ENCODE data around the gene PARK7.

PARK7 gene

DNA sequence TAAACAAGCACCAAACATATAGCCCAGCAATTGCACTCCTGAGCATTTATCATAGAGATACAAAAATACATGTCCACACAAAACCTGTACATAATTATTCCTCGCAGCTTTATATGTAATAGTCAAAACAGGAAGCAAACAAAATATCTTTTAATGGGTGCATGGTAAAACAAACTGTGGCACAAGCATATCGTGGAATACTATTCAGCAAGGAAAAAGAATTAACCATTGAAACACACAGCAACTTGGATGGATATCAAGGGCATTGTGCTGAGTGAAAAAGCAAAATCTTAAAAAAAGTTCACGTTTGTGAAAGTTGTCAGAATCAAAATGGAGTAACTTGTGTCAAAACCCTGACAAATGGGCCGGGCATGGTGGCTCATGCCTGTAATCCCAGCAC lies 33.3 kb upstream of the PARK7 start:
- H3K9ac ChIP-seq (ENCODE audit: low read depth in 1 of 2, low read length in 2 of 2): no peak overlapping the region

DNA sequence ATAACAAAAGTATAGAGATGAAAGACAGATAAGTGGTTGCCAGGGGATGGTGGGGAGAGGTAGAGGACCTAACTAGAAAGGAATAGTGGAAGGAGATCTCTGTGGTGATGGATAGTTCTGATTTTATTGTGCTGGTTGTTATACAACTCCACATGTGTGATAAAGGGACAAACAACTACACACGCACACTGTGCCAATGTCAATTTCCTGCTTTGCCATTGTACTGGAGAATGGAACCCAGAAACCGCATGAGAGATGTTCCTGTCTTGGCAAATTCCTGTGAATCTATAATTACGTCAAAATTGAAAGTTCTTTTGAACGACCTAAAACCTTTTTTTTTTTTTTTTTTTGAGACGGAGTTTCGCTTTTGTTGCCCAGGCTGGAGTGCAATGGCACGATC lies 31.9 kb upstream of the PARK7 start:
- Histone ChIP-seq H3K4me3 (ENCODE audit: low read length in 2 of 2) (no peak overlapping the region), H3K27ac (ENCODE audit: low read depth in 2 of 2, low read length in 2 of 2) (no peak overlapping the region), H3K9ac (ENCODE audit: low read depth in 1 of 2, low read length in 2 of 2) (no peak overlapping the region), H3K9me3 (ENCODE audit: control insufficient read depth in 2 of 2, low read length in 2 of 2) (no peaks in the 10 kb centered on the region), H3K27me3 (ENCODE audit: control insufficient read depth in 2 of 2, insufficient read depth in 2 of 2, low read length in 2 of 2) (peaks cover 0 to 2% of the 10 kb centered on the region in 2 donors), H3K4me1 (ENCODE audit: control insufficient read depth in 2 of 2, insufficient read depth in 2 of 2, low read length in 2 of 2) (no peaks in the 10 kb centered on the region), H3K36me3 (ENCODE audit: control insufficient read depth in 2 of 2, insufficient read depth in 2 of 2, low read length in 2 of 2) (no peaks in the 10 kb centered on the region)

More for the DNA sequence above, 33.3 kb upstream of the PARK7 start:
- peaks cover 0 to 2% of the 10 kb centered on the region in 2 donors for H3K27me3 ChIP-seq (ENCODE audit: control insufficient read depth in 2 of 2, insufficient read depth in 2 of 2, low read length in 2 of 2)
- no peaks in the 10 kb centered on the region for H3K9me3 ChIP-seq (ENCODE audit: control insufficient read depth in 2 of 2, low read length in 2 of 2)
- no peak overlapping the region for H3K4me3 ChIP-seq (ENCODE audit: low read length in 2 of 2)
- H3K27ac ChIP-seq (ENCODE audit: low read depth in 2 of 2, low read length in 2 of 2): no peak overlapping the region
- no peaks in the 10 kb centered on the region for H3K36me3 ChIP-seq (ENCODE audit: control insufficient read depth in 2 of 2, insufficient read depth in 2 of 2, low read length in 2 of 2)
- no peaks in the 10 kb centered on the region for H3K4me1 ChIP-seq (ENCODE audit: control insufficient read depth in 2 of 2, insufficient read depth in 2 of 2, low read length in 2 of 2)

DNA sequence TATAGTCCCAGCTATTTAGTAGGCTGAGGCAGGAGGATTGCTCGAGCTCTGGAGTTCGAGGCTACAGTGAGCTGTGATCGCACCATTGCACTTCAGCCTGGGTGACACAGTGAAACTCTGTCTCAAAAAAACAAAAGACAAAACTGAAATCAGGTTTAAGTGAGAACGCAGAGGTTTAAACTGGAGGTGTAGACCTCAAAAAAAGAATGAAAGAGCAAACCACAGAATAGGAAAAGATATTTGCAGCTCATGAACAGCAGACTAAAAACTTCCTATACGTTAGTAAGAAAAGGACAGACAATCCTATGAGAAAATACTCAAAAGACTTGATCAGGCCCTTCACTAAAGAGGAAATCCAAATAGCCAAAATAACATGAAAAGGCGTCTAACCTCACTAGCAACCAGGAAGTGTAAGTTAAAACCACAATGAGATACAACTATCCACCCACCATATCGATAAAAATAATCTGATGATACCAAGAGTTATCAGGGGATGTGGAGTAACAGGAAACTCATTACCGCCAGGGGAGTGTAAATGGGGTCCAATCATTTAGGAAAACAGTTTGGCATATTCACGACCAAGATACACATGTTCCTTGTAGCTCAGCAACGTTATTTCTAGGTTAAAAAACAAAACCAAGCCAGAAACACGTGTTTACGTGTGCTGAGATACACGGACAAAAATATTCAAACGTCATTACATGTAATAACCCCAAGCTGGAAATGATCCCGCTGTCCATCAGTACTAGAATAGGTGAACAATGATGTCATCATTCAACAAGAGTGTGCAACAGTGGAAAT lies 30.7 kb upstream of the PARK7 start:
- Histone ChIP-seq H3K27me3 (ENCODE audit: control insufficient read depth in 2 of 2, insufficient read depth in 2 of 2, low read length in 2 of 2) (peaks cover 0 to 2% of the 10 kb centered on the region in 2 donors), H3K9me3 (ENCODE audit: control insufficient read depth in 2 of 2, low read length in 2 of 2) (no peaks in the 10 kb centered on the region), H3K4me3 (ENCODE audit: low read length in 2 of 2) (no peak overlapping the region), H3K4me1 (ENCODE audit: control insufficient read depth in 2 of 2, insufficient read depth in 2 of 2, low read length in 2 of 2) (no peaks in the 10 kb centered on the region), H3K36me3 (ENCODE audit: control insufficient read depth in 2 of 2, insufficient read depth in 2 of 2, low read length in 2 of 2) (no peaks in the 10 kb centered on the region), H3K9ac (ENCODE audit: low read depth in 1 of 2, low read length in 2 of 2) (no peak overlapping the region), H3K27ac (ENCODE audit: low read depth in 2 of 2, low read length in 2 of 2) (no peak overlapping the region)

DNA sequence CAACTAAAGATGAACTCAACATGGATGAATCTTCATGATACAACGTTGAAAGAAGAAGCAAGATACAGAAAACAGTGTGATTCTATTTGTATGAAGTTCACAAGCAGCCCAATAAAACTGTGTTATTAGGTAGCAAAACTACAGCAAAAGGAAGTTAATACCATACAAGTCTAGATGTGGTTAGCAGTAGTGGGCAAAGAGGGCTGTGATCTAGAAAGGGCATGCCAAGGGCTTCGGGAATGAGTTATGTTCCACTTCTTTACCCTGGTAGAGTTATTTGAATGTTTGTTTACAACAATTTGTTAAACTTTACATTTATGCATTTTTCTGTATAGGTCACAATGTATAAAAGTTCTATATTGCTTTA lies 30.1 kb upstream of the PARK7 start:
- Histone ChIP-seq H3K27me3 (ENCODE audit: control insufficient read depth in 2 of 2, insufficient read depth in 2 of 2, low read length in 2 of 2) (peaks cover 0 to 2% of the 10 kb centered on the region in 2 donors), H3K27ac (ENCODE audit: low read depth in 2 of 2, low read length in 2 of 2) (no peak overlapping the region), H3K4me3 (ENCODE audit: low read length in 2 of 2) (no peak overlapping the region), H3K9ac (ENCODE audit: low read depth in 1 of 2, low read length in 2 of 2) (no peak overlapping the region), H3K36me3 (ENCODE audit: control insufficient read depth in 2 of 2, insufficient read depth in 2 of 2, low read length in 2 of 2) (no peaks in the 10 kb centered on the region), H3K9me3 (ENCODE audit: control insufficient read depth in 2 of 2, low read length in 2 of 2) (no peaks in the 10 kb centered on the region), H3K4me1 (ENCODE audit: control insufficient read depth in 2 of 2, insufficient read depth in 2 of 2, low read length in 2 of 2) (no peaks in the 10 kb centered on the region)

DNA sequence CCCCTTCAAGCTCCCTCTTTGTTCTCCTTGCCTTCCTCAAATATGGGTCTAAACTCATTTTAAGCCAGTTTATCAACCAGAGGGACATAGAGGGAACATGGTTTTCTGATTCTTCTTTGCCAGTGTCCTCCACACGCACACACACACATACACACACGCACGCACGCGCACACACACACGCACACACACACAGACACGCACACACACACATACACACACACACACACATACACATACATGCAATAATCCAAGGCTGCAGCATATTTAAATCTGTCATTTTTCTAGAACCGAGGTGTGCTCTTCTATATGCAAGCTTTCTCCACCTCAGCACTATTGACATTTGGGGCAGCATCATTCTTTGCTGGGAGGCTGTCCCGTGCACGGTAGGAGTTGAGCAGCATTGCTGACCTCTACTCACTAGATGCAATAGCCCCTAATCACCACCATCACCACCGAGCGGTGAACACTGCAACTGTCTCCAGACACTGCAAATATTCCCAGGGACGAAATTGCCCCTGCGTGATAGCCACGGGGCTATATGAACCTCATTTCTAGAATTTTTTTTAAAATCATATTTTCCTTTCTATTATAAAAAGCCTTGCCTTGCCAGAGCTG lies 28.9 kb upstream of the PARK7 start:
- Histone ChIP-seq H3K9ac (ENCODE audit: low read depth in 1 of 2, low read length in 2 of 2) (no peak overlapping the region), H3K27me3 (ENCODE audit: control insufficient read depth in 2 of 2, insufficient read depth in 2 of 2, low read length in 2 of 2) (peaks cover 0 to 4% of the 10 kb centered on the region in 2 donors), H3K4me3 (ENCODE audit: low read length in 2 of 2) (no peak overlapping the region), H3K36me3 (ENCODE audit: control insufficient read depth in 2 of 2, insufficient read depth in 2 of 2, low read length in 2 of 2) (no peaks in the 10 kb centered on the region), H3K4me1 (ENCODE audit: control insufficient read depth in 2 of 2, insufficient read depth in 2 of 2, low read length in 2 of 2) (no peaks in the 10 kb centered on the region), H3K9me3 (ENCODE audit: control insufficient read depth in 2 of 2, low read length in 2 of 2) (no peaks in the 10 kb centered on the region), H3K27ac (ENCODE audit: low read depth in 2 of 2, low read length in 2 of 2) (no peak overlapping the region)

- H3K27me3 ChIP-seq (ENCODE audit: control insufficient read depth in 2 of 2, insufficient read depth in 2 of 2, low read length in 2 of 2): peaks cover 13 to 18% of the 10 kb centered on the region in 2 donors
- H3K9me3 ChIP-seq (ENCODE audit: control insufficient read depth in 2 of 2, low read length in 2 of 2): no peaks in the 10 kb centered on the region
- H3K36me3 ChIP-seq (ENCODE audit: control insufficient read depth in 2 of 2, insufficient read depth in 2 of 2, low read length in 2 of 2): no peaks in the 10 kb centered on the region
- no peak overlapping the region for H3K4me3 ChIP-seq (ENCODE audit: low read length in 2 of 2)
- no peak overlapping the region for H3K27ac ChIP-seq (ENCODE audit: low read depth in 2 of 2, low read length in 2 of 2)
- H3K9ac ChIP-seq (ENCODE audit: low read depth in 1 of 2, low read length in 2 of 2): no peak overlapping the region
- peaks cover 0 to 9% of the 10 kb centered on the region in 2 donors for H3K4me1 ChIP-seq (ENCODE audit: control insufficient read depth in 2 of 2, insufficient read depth in 2 of 2, low read length in 2 of 2)
Observed at GRCh38 chr1:7938070-7938469, 23.4 kb upstream of the PARK7 start.

GRCh38 chr1:7940034-7940433 lies 21.5 kb upstream of the PARK7 start:
- Histone ChIP-seq H3K27me3 (ENCODE audit: control insufficient read depth in 2 of 2, insufficient read depth in 2 of 2, low read length in 2 of 2) (peaks cover 13 to 20% of the 10 kb centered on the region in 2 donors), H3K36me3 (ENCODE audit: control insufficient read depth in 2 of 2, insufficient read depth in 2 of 2, low read length in 2 of 2) (no peaks in the 10 kb centered on the region), H3K9me3 (ENCODE audit: control insufficient read depth in 2 of 2, low read length in 2 of 2) (no peaks in the 10 kb centered on the region), H3K4me1 (ENCODE audit: control insufficient read depth in 2 of 2, insufficient read depth in 2 of 2, low read length in 2 of 2) (peaks cover 0 to 9% of the 10 kb centered on the region in 2 donors), H3K9ac (ENCODE audit: low read depth in 1 of 2, low read length in 2 of 2) (no peak overlapping the region), H3K4me3 (ENCODE audit: low read length in 2 of 2) (no peak overlapping the region), H3K27ac (ENCODE audit: low read depth in 2 of 2, low read length in 2 of 2) (no peak overlapping the region)

DNA sequence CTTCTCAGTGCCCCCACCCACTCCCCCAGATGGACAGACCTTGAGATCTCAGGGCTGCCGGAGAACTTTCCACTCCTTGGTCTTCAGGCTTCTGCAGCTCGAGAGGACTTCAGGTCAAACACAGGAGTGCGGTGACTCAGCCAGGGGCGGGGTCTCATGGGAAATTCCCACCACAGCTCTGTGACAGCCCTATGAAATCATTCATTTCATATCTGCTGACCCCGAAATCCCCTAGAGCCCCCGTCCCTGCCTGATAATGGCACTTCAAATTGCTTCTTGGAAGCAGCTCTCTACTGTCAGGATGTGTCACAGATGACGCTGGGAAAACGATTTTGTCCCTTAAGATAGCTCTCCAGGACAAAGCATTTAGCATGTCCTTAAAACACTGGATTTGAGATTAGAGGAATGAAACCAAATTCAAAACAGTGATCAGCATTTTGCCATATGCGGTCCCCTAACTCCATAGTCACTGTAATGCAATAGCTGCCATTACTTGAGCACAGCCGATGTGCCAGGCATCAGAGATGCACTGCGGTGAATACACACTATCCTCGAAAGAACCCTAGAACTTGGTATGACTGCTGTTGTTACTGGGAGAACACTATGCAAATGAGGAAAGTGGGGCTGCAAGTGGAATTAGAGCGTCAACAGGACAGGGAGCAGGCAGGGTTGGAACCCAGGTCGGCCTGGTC lies 20.6 kb upstream of the PARK7 start, which contains the start of gene TNFRSF9:
Gene TNFRSF9, minus strand, starts transcription at position 95 of the 692 bp plus-strand sequence. CDS start 845 bp downstream, outside the sequence.
- Histone ChIP-seq H3K9ac (ENCODE audit: low read depth in 1 of 2, low read length in 2 of 2) (no peak within 1 kb of the TSS), H3K27me3 (ENCODE audit: control insufficient read depth in 2 of 2, insufficient read depth in 2 of 2, low read length in 2 of 2) (peaks cover 13 to 20% of the 10 kb centered on the region in 2 donors), H3K4me1 (ENCODE audit: control insufficient read depth in 2 of 2, insufficient read depth in 2 of 2, low read length in 2 of 2) (peaks cover 0 to 9% of the 10 kb centered on the region in 2 donors), H3K9me3 (ENCODE audit: control insufficient read depth in 2 of 2, low read length in 2 of 2) (no peaks in the 10 kb centered on the region), H3K27ac (ENCODE audit: low read depth in 2 of 2, low read length in 2 of 2) (no peak within 1 kb of the TSS), H3K4me3 (ENCODE audit: low read length in 2 of 2) (peak within 1 kb of the TSS in 1 of 2 donors; percentile 0), H3K36me3 (ENCODE audit: control insufficient read depth in 2 of 2, insufficient read depth in 2 of 2, low read length in 2 of 2) (no peaks in the 10 kb centered on the region)

- H3K36me3 ChIP-seq (ENCODE audit: control insufficient read depth in 2 of 2, insufficient read depth in 2 of 2, low read length in 2 of 2): no peaks in the 10 kb centered on the region
- H3K27me3 ChIP-seq (ENCODE audit: control insufficient read depth in 2 of 2, insufficient read depth in 2 of 2, low read length in 2 of 2): peaks cover 13 to 20% of the 10 kb centered on the region in 2 donors
- peaks cover 0 to 9% of the 10 kb centered on the region in 2 donors for H3K4me1 ChIP-seq (ENCODE audit: control insufficient read depth in 2 of 2, insufficient read depth in 2 of 2, low read length in 2 of 2)
- H3K4me3 ChIP-seq (ENCODE audit: low read length in 2 of 2): peak overlapping the region in 1 of 2 donors; percentile 0
- H3K9me3 ChIP-seq (ENCODE audit: control insufficient read depth in 2 of 2, low read length in 2 of 2): no peaks in the 10 kb centered on the region
- H3K27ac ChIP-seq (ENCODE audit: low read depth in 2 of 2, low read length in 2 of 2): no peak overlapping the region
- no peak overlapping the region for H3K9ac ChIP-seq (ENCODE audit: low read depth in 1 of 2, low read length in 2 of 2)
Observed at GRCh38 chr1:7941437-7941793, 20.1 kb upstream of the PARK7 start.
